GM10248 (cell line): ENCODE results near the gene OR2B3.
A peak's percentile ranks its signal among the peaks of the same experiment; 100 is the strongest.

Experiments
- CTCF ChIA-PET: fragments of 300-600 bp; sonication (Branson Sonifier 250); formaldehyde crosslinking; extraction: SDS; loops from one replicate; lab custom pipeline; 2021; ENCODE audit warnings: antibody characterized with exemption; lab: Yijun Ruan, JAX
- POLR2A ChIA-PET: fragments of 350-650 bp; sonication (Branson Sonifier 250); formaldehyde crosslinking; extraction: SDS; loops from one replicate; lab custom pipeline; 2020; ENCODE audit warnings: antibody characterized with exemption; lab: Yijun Ruan, JAX
- DNase-seq: peaks from one replicate; pipeline ENCODE4 v3.0.0; 2012; ENCODE audit errors: extremely low spot score
- TF ChIP-seq, protein P1 (sequence below): IDR thresholded peaks from 2 replicates; pipeline ENCODE4 v1.5.1; 2012; ENCODE audit warnings: mild to moderate bottlenecking, low read depth; ENCODE audit errors: extremely low read depth, missing control alignments, control extremely low read depth

OR2B3 gene

DNA sequence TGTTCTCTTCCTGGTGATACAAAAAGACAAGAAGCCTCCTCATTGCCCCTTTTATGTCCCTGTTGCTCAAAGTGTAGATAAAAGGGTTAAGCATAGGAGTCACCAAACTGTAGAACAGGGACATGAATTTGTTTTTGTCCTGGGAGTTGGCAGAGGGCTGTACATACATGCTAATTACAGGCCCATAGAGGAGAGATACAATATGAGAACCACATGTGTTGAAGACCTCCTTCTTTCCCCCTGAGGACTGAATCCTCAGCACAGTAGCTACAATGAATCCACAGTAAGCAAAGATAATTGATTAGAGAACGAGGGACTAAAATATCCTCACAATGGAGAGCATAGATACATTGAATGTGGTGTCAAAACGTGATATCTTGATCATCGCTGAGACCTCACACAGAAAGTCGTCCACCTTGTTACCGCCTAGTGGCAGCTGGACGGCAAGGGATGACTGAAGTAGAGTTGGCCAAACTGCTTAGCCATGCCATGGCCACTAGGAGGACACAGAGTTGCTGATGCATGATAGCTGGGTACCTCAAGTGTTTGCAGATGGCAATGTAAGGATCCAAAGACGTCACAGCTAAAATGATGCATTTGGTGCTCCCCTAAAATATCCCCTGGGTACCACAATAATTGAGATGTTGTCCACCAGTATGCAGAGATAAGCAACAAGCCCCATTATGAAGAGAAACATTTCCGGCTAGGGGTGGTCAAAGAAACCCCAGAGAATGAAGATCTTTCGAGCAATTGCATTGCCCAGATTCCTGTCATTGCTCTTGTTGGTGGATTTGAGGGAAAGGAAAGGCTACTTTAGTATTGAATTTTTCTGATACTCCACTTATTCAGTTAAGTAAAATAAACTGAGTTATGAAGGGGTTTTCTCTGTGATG, 15.0 kb downstream of the OR2B3 start:
- ChIA-PET POLR2A (no interaction called here), CTCF (interaction anchor here (0.8 to 1.6 kb wide), 2 partner anchors 17 to 31 kb away, joined by 4 to 5 read pairs; no protein-coding TSS in a partner anchor)
- DNase-seq = peak; percentile 23
- TF ChIP-seq, protein P1, sequence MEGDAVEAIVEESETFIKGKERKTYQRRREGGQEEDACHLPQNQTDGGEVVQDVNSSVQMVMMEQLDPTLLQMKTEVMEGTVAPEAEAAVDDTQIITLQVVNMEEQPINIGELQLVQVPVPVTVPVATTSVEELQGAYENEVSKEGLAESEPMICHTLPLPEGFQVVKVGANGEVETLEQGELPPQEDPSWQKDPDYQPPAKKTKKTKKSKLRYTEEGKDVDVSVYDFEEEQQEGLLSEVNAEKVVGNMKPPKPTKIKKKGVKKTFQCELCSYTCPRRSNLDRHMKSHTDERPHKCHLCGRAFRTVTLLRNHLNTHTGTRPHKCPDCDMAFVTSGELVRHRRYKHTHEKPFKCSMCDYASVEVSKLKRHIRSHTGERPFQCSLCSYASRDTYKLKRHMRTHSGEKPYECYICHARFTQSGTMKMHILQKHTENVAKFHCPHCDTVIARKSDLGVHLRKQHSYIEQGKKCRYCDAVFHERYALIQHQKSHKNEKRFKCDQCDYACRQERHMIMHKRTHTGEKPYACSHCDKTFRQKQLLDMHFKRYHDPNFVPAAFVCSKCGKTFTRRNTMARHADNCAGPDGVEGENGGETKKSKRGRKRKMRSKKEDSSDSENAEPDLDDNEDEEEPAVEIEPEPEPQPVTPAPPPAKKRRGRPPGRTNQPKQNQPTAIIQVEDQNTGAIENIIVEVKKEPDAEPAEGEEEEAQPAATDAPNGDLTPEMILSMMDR = peak; percentile 44

DNA sequence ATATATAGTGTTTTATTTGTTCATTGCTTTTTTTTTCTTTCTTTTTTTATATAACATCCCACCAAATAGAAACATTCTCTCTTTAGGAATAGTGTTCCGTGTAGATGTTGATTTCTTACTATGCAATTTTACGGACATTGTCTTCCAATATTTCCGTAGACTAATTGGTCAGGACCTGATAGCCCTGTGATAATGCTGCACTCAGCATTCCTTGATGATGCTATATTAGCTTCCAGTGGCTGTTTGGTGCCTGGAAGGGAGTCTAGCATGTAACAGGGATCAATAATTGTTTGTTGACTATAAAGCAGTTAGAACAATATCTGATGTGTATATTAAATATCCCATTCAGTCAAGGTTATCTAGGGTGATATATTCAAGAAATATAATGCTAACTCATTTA, 35.4 kb downstream of the OR2B3 start:
- ChIA-PET POLR2A (no interaction called here), CTCF (interaction anchor here (1.4 to 1.8 kb wide), 2 partner anchors 12 to 215 kb away, joined by 3 to 4 read pairs; no protein-coding TSS in a partner anchor)
- no peak for DNase-seq
- TF ChIP-seq, protein P1 = no peak

DNA sequence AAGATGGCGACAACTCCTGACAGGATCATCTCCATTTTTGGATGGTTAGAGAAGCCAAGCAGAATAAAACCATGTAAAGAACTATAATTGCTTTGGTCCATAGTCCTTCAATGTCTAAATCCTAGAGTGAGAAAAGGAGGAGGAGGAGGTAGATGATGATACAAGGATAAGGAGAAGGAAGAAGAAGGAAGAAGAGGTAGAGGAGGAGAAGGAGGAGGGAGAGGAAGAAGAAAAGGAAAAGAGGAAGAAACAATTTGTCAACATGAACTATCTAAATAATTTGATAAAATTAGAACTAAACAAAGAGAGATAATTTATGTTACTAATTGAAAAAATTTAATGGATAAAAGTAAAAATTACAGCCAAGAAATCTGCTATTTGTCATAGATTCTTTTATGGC, 42.0 kb downstream of the OR2B3 start, which contains the start of gene OR2W1:
TSS of gene OR2W1 (minus strand) at position 101 of the 400 bp plus-strand sequence. CDS start at position 101, 0 bp downstream.
- ChIA-PET CTCF (interaction anchor here (0.9 to 1.7 kb wide), 2 partner anchors 9 to 12 kb away, joined by 3 to 4 read pairs; no protein-coding TSS in a partner anchor), POLR2A (no interaction called here)
- DNase-seq = no peak
- TF ChIP-seq, protein P1 = no peak
